ENCODE data around the gene SLC35F3. TPM values are rescaled to one million over a fixed set of nuclear protein-coding genes. Genes with fewer than 3 reads are reported as not detected.

The SLC35F3 gene
- polyA plus RNA-seq, 1 donor (not counting 4 experiments of a cell fraction or from before 2014, with no cell fraction given) = 13.8 TPM

GRCh38 chr1:234114648-234115307 lies 210.3 kb downstream of the SLC35F3 start:
- Histone ChIP-seq H3K4me1 (ENCODE audit: control insufficient read depth, extremely low read depth, insufficient read depth, low read length) (peaks cover 5% of the 10 kb centered on the region), H3K36me3 (ENCODE audit: control insufficient read depth in 2 of 2, extremely low read depth in 1 of 2, insufficient read depth in 2 of 2, low read length in 2 of 2) (no peaks in the 10 kb centered on the region), H2AFZ (ENCODE audit: control insufficient read depth, low read length) (peak overlapping the region; percentile 43), H3K4me3 (ENCODE audit: control insufficient read depth in 2 of 3, extremely low read depth in 1 of 3, insufficient read depth in 2 of 3, low read depth in 1 of 3, low read length in 3 of 3) (peak overlapping the region in 2 of 3 experiments; percentile 39 to 47), H3K79me2 (ENCODE audit: control insufficient read depth, insufficient read depth, low read length) (peaks cover 2% of the 10 kb centered on the region), H3K27ac (ENCODE audit: control insufficient read depth, insufficient read depth, low read length) (no peak overlapping the region), H3K9ac (ENCODE audit: control insufficient read depth, extremely low read depth, insufficient read depth, low read length) (no peak overlapping the region), H3K27me3 (ENCODE audit: control insufficient read depth, extremely low read depth, insufficient read depth, low read length) (no peaks in the 10 kb centered on the region), H4K20me1 (ENCODE audit: control insufficient read depth, extremely low read depth, insufficient read depth, low read length) (no peaks in the 10 kb centered on the region), H3K9me1 (ENCODE audit: control insufficient read depth, extremely low read depth, insufficient read depth, low read length) (no peaks in the 10 kb centered on the region), H3K9me3 (ENCODE audit: control insufficient read depth, low read depth, low read length) (no peaks in the 10 kb centered on the region), H3K4me2 (ENCODE audit: control insufficient read depth, extremely low read depth, insufficient read depth, low read depth, low read length) (peak overlapping the region; percentile 79)
- TF ChIP-seq CTCF (optimal IDR thresholded peaks at IDR 0.05 in 1 of 3, IDR thresholded peaks at IDR 0.05 in 1 of 3, conservative IDR thresholded peaks at IDR 0.05 in 1 of 3; ENCODE audit: extremely low read depth in 1 of 3, insufficient read depth in 2 of 3, low read length in 3 of 3) = peak; percentile 47 to 62 (median 52)
- TF ChIP-seq EZH2 (IDR thresholded peaks at IDR 0.05; ENCODE audit: low read length) = no peak
- DNase-seq (ENCODE audit: low read depth, low spot score) (no peak), FAIRE-seq (peak; percentile 68)
- dilution Hi-C loops (cut with MboI; ENCODE audit: extremely low pct_ligation_motif_present, low sequenced_read_pairs) = no loop called here

GRCh38 chr1:234118911-234119310 lies 214.4 kb downstream of the SLC35F3 start:
- Histone ChIP-seq H4K20me1 (ENCODE audit: control insufficient read depth, extremely low read depth, insufficient read depth, low read length) (no peaks in the 10 kb centered on the region), H3K4me3 (ENCODE audit: control insufficient read depth in 2 of 3, extremely low read depth in 1 of 3, insufficient read depth in 2 of 3, low read depth in 1 of 3, low read length in 3 of 3) (no peak overlapping the region), H3K9me3 (ENCODE audit: control insufficient read depth, low read depth, low read length) (no peaks in the 10 kb centered on the region), H3K79me2 (ENCODE audit: control insufficient read depth, insufficient read depth, low read length) (peaks cover 2% of the 10 kb centered on the region), H3K36me3 (ENCODE audit: control insufficient read depth in 2 of 2, extremely low read depth in 1 of 2, insufficient read depth in 2 of 2, low read length in 2 of 2) (no peaks in the 10 kb centered on the region), H3K27ac (ENCODE audit: control insufficient read depth, insufficient read depth, low read length) (no peak overlapping the region), H3K27me3 (ENCODE audit: control insufficient read depth, extremely low read depth, insufficient read depth, low read length) (no peaks in the 10 kb centered on the region), H3K4me1 (ENCODE audit: control insufficient read depth, extremely low read depth, insufficient read depth, low read length) (peaks cover 5% of the 10 kb centered on the region), H3K4me2 (ENCODE audit: control insufficient read depth, extremely low read depth, insufficient read depth, low read depth, low read length) (no peak overlapping the region), H3K9ac (ENCODE audit: control insufficient read depth, extremely low read depth, insufficient read depth, low read length) (no peak overlapping the region), H3K9me1 (ENCODE audit: control insufficient read depth, extremely low read depth, insufficient read depth, low read length) (no peaks in the 10 kb centered on the region), H2AFZ (ENCODE audit: control insufficient read depth, low read length) (no peak overlapping the region)
- TF ChIP-seq CTCF (optimal IDR thresholded peaks at IDR 0.05 in 1 of 3, IDR thresholded peaks at IDR 0.05 in 1 of 3, conservative IDR thresholded peaks at IDR 0.05 in 1 of 3; ENCODE audit: extremely low read depth in 1 of 3, insufficient read depth in 2 of 3, low read length in 3 of 3) = no peak
- no peak for TF ChIP-seq EZH2 (IDR thresholded peaks at IDR 0.05; ENCODE audit: low read length)
- DNase-seq (ENCODE audit: low read depth, low spot score) (no peak), FAIRE-seq (no peak)
- dilution Hi-C loops (cut with MboI; ENCODE audit: extremely low pct_ligation_motif_present, low sequenced_read_pairs) = no loop called here
